HCT116 (cell line): ENCODE data around the gene SLA2. TPM values are rescaled to one million over a fixed set of nuclear protein-coding genes. Genes with fewer than 3 reads are reported as not detected.

Source experiments
- ATAC-seq: fragments of 200-7000 bp; cut with Tn5 transposase; 2 replicates; pipeline ENCODE4 v1.9.1; 2020; ENCODE audit warnings: mild to moderate bottlenecking, moderate library complexity
- BruUV-seq: library from RNA; stranded (reverse); fragments of 400-500 nt; replicated peaks from 2 replicates; lab custom pipeline; 2021; lab: Mats Ljungman, UMichigan
- CTCF ChIA-PET: fragments of 300-600 bp; sonication (Branson Sonifier 250); formaldehyde crosslinking; loops from one replicate; lab custom pipeline; 2021; ENCODE audit warnings: antibody characterized with exemption; lab: Charles Lee
- POLR2A ChIA-PET: fragments of 300-600, 350-600 bp; sonication (Branson Sonifier 250); formaldehyde crosslinking; loops from one replicate; lab custom pipeline; 2021; ENCODE audit warnings: antibody characterized with exemption; lab: Charles Lee
- RAD21 ChIA-PET, 2 experiments: fragments of 300-600 bp; sonication (Branson Sonifier 250); formaldehyde crosslinking; loops; one replicate each; lab custom pipeline; 2023; ENCODE audit warnings: low total read pairs in 2 of 2; ENCODE audit not compliant: uncharacterized antibody in 2 of 2, unreplicated experiment in 2 of 2, low non-redundant PET in 1 of 2; lab: Charles Lee
- DNase-seq: peaks from one replicate; pipeline ENCODE4 v3.0.0-alpha.2; 2010; ENCODE audit warnings: low read depth, low spot score
- H2AFZ ChIP-seq: fragments of 200-600 bp; shearing (Covaris generic), sonication (generic); 2 replicates; pipeline ENCODE4 v1.6.1; 2017; ENCODE audit warnings: low read depth, mixed run types, mixed read lengths, antibody characterized with exemption, low read length; ENCODE audit not compliant: poor library complexity, severe bottlenecking
- H3K27ac ChIP-seq: 2 replicates; pipeline ENCODE4 v1.5.1; 2012; ENCODE audit warnings: low read depth, low read length
- H3K27me3 ChIP-seq: fragments of 200-600 bp; sonication (generic); 2 replicates; pipeline ENCODE4 v1.6.1; 2016; ENCODE audit warnings: mixed run types, low read length, mixed read lengths; ENCODE audit not compliant: insufficient read depth
- H3K36me3 ChIP-seq, 2 experiments: fragments of 200-500 bp in 1 of 2; fragments of 200-600 bp in 1 of 2; sonication (Bioruptor generic) in 1 of 2; sonication (generic) in 1 of 2; 2 replicates each; pipeline versions ENCODE4 v1.5.1 to v1.6.1; 2014 to 2016; ENCODE audit warnings: low read length in 2 of 2, inconsistent platforms in 1 of 2, mixed read lengths in 1 of 2, mixed run types in 1 of 2; ENCODE audit not compliant: insufficient read depth in 2 of 2, control insufficient read depth in 1 of 2
- H3K4me1 ChIP-seq, 2 experiments: fragments of 200-600 bp in 1 of 2; sonication (generic) in 1 of 2; 2 replicates each; pipeline versions ENCODE4 v1.5.1 to v1.6.1; 2012 to 2017; ENCODE audit warnings: low read length in 2 of 2, inconsistent platforms in 1 of 2, mild to moderate bottlenecking in 1 of 2, mixed read lengths in 1 of 2, mixed run types in 1 of 2, moderate library complexity in 1 of 2; ENCODE audit not compliant: insufficient read depth in 2 of 2, control insufficient read depth in 1 of 2
- H3K4me2 ChIP-seq: fragments of 200-600 bp; sonication (generic); 2 replicates; pipeline ENCODE4 v1.6.1; 2017; ENCODE audit warnings: mixed run types, low read length, mixed read lengths
- H3K4me3 ChIP-seq, 2 experiments: fragments of 200-600 bp in 1 of 2; sonication (generic) in 1 of 2; replicated peaks in 1 of 2; 2 replicates each; pipeline ENCODE4 v1.5.1; 2011 to 2016; ENCODE audit warnings: low read length in 2 of 2, control low read depth in 1 of 2, low read depth in 1 of 2, mild to moderate bottlenecking in 1 of 2, mixed read lengths in 1 of 2, mixed run types in 1 of 2
- H3K79me2 ChIP-seq: fragments of 200-600 bp; sonication (generic); 2 replicates; pipeline ENCODE4 v1.6.1; 2017; ENCODE audit warnings: mild to moderate bottlenecking, mixed run types, low read length, moderate library complexity, mixed read lengths; ENCODE audit not compliant: insufficient read depth
- H3K9ac ChIP-seq: fragments of 200-600 bp; sonication (generic); 2 replicates; pipeline ENCODE4 v1.6.1; 2016; ENCODE audit warnings: low read length, mixed read lengths
- H3K9me2 ChIP-seq: fragments of 200-600 bp; sonication (generic), shearing (Covaris generic); 2 replicates; pipeline ENCODE4 v1.6.1; 2017; ENCODE audit warnings: mixed run types, mild to moderate bottlenecking, moderate library complexity; ENCODE audit not compliant: insufficient read depth
- H3K9me3 ChIP-seq, 2 experiments: fragments of 200-500 bp in 1 of 2; fragments of 200-600 bp in 1 of 2; sonication (Bioruptor generic) in 1 of 2; sonication (generic) in 1 of 2; 2 replicates each; pipeline ENCODE4 v1.6.1; 2014 to 2017; ENCODE audit warnings: low read length in 2 of 2, mixed read lengths in 2 of 2, inconsistent platforms in 1 of 2, low read depth in 1 of 2, mild to moderate bottlenecking in 1 of 2, mixed run types in 1 of 2, moderate library complexity in 1 of 2; ENCODE audit not compliant: control insufficient read depth in 1 of 2, insufficient read depth in 1 of 2
- H4K20me1 ChIP-seq: fragments of 200-600 bp; sonication (generic), shearing (Covaris generic); 2 replicates; pipeline ENCODE4 v1.6.1; 2017; ENCODE audit warnings: mixed run types, mild to moderate bottlenecking, moderate library complexity; ENCODE audit not compliant: insufficient read depth
- CBX3 ChIP-seq: IDR thresholded peaks from 2 replicates; pipeline ENCODE4 v1.6.1; 2012; ENCODE audit warnings: low read depth
- EGR1 ChIP-seq: IDR thresholded peaks from 2 replicates; pipeline ENCODE4 v1.6.1; 2012; ENCODE audit warnings: low read depth
- MAX ChIP-seq: IDR thresholded peaks from 2 replicates; pipeline ENCODE4 v1.6.1; 2012
- POLR2AphosphoS5 ChIP-seq: IDR thresholded peaks from 2 replicates; pipeline ENCODE4 v1.6.1; 2011; ENCODE audit warnings: mild to moderate bottlenecking, low read depth, low read length, moderate library complexity
- REST ChIP-seq: IDR thresholded peaks from 2 replicates; pipeline ENCODE4 v1.6.1; 2012; ENCODE audit warnings: low read depth
- YY1 ChIP-seq: IDR thresholded peaks from 2 replicates; pipeline ENCODE4 v1.6.1; 2011; ENCODE audit warnings: low read length, low read depth, moderate library complexity, mild to moderate bottlenecking; ENCODE audit not compliant: insufficient replicate concordance; ENCODE audit errors: extremely low read depth
- ZBTB33 ChIP-seq: IDR thresholded peaks from 2 replicates; pipeline ENCODE4 v1.6.1; 2011; ENCODE audit warnings: mild to moderate bottlenecking, low read length, moderate library complexity; ENCODE audit not compliant: insufficient replicate concordance; ENCODE audit errors: extremely low read depth
- intact Hi-C: fragments of 100-400 bp; cut with micrococcal nuclease; formaldehyde crosslinking; loops from 2 replicates; pipeline ENCODE4 v1.10.0; 2022
- total RNA-seq: library from RNA; stranded (reverse); gene quantifications from one replicate; pipeline ENCODE4 v1.2.1, GENCODE V29; 2021; ENCODE audit not compliant: unreplicated experiment

The SLA2 gene
- total RNA-seq, 1 experiment from 2014 or later = 0.12 TPM

GRCh38 chr20:36682311-36682710, 36.3 kb upstream of the SLA2 start:
- no peaks in the 10 kb centered on the region for H3K9me3 ChIP-seq
- POLR2A ChIA-PET = no interaction called here
- ATAC-seq = no peak
- H3K36me3 ChIP-seq = peaks cover 4 to 6% of the 10 kb centered on the region in 2 experiments; a peak in 2 of 4 replicates
- H3K4me2 ChIP-seq = no peak overlapping the region
- intact Hi-C loops = no loop called here
- RAD21 ChIA-PET = no interaction called here
- H3K9me2 ChIP-seq = no peaks in the 10 kb centered on the region
- no peak for DNase-seq
- BruUV-seq = no TSS peak
- H3K9ac ChIP-seq = no peak overlapping the region
- no peaks in the 10 kb centered on the region for H3K27me3 ChIP-seq
- H3K4me1 ChIP-seq = no peaks in the 10 kb centered on the region
- no peaks in the 10 kb centered on the region for H3K79me2 ChIP-seq
- CTCF ChIA-PET = interaction anchor here (1.2 kb wide), 1 partner anchor 126 kb away, joined by 3 read pairs; no protein-coding TSS in a partner anchor
- no peak overlapping the region for H3K4me3 ChIP-seq
- H4K20me1 ChIP-seq = no peaks in the 10 kb centered on the region
- H2AFZ ChIP-seq = no peak overlapping the region
- TF ChIP-seq CBX3 (no peak), REST (no peak), POLR2AphosphoS5 (no peak), EGR1 (no peak), ZBTB33 (no peak), MAX (no peak), YY1 (no peak)
- no peak overlapping the region for H3K27ac ChIP-seq
